Measurements from ENCODE around the gene SULT4A1. TPM values are rescaled to one million over a fixed set of nuclear protein-coding genes. Genes with fewer than 3 reads are reported as not detected.

Gene SULT4A1
- total and polyA plus RNA-seq, 2 of the 4 experiments (the other 2 are of a cell fraction), result 1.1 to 5.2 TPM

- no peak overlapping the region for H2BK5ac ChIP-seq (ENCODE audit: low read depth, low read length, poor library complexity, severe bottlenecking)
- no peak overlapping the region for H4K5ac ChIP-seq (ENCODE audit: low read depth, low read length)
- H3K23ac ChIP-seq (ENCODE audit: low read depth, low read length), result no peak overlapping the region
- H3K4me2 ChIP-seq (ENCODE audit: low read depth, low read length), result no peak overlapping the region
- no peak for ATAC-seq (ENCODE audit: low read depth)
- no TSS peak for BruUV-seq (replicated peaks)
- DNase-seq, result no peak
- POLR2A ChIA-PET (ENCODE audit: unreplicated experiment), result no interaction called here
- H3K4ac ChIP-seq (ENCODE audit: low read depth, low read length), result no peak overlapping the region
- CTCF ChIA-PET, result interaction anchor here (1.1 to 1.5 kb wide), 6 partner anchors 14 to 62 kb away, joined by 3 to 7 read pairs (median 4); no protein-coding TSS in a partner anchor
- H2AK9ac ChIP-seq (replicated peaks; ENCODE audit: low read depth, low read length, poor library complexity), result no peak overlapping the region
- H3K4me3 ChIP-seq (ENCODE audit: insufficient read depth, low read depth, low read length), result no peak overlapping the region
- no peak overlapping the region for H2AK5ac ChIP-seq (ENCODE audit: low read depth, low read length)
- H3K9ac ChIP-seq (ENCODE audit: low read depth, low read length), result no peak overlapping the region
- H3K9me1 ChIP-seq (ENCODE audit: insufficient read depth, low read length), result no peaks in the 10 kb centered on the region
- H3K36me3 ChIP-seq (ENCODE audit: control insufficient read depth, insufficient read depth, low read length), result no peaks in the 10 kb centered on the region
- H3K56ac ChIP-seq (ENCODE audit: extremely low read depth, insufficient read depth, low read length), result no peak overlapping the region
- no peaks in the 10 kb centered on the region; the same call in 1 of the 2 replicates for H3K9me3 ChIP-seq (ENCODE audit: control insufficient read depth, insufficient read depth, low read length)
- H4K8ac ChIP-seq (ENCODE audit: low read depth in 2 of 2, low read length in 2 of 2), result no peak overlapping the region
- no peak overlapping the region for H3K27ac ChIP-seq (ENCODE audit: insufficient read depth, low read length)
- no peak overlapping the region for H2BK20ac ChIP-seq (ENCODE audit: low read depth, low read length)
- H3K27me3 ChIP-seq (ENCODE audit: control insufficient read depth, insufficient read depth, low read length), result peaks cover 6% of the 10 kb centered on the region; the same call in 1 of the 2 replicates
- H3K79me1 ChIP-seq (ENCODE audit: low read depth in 1 of 2, low read length in 2 of 2), result no peaks in the 10 kb centered on the region
- no peak overlapping the region for H4K91ac ChIP-seq (ENCODE audit: insufficient read depth, low read depth, low read length)
- H4K20me1 ChIP-seq (ENCODE audit: insufficient read depth, low read length), result no peaks in the 10 kb centered on the region
- H2BK15ac ChIP-seq (ENCODE audit: low read depth, low read length), result no peak overlapping the region
- H3K4me1 ChIP-seq (ENCODE audit: control insufficient read depth, insufficient read depth, low read length), result no peaks in the 10 kb centered on the region
- WGBS, 2 experiments (ENCODE audit: extremely low coverage in 2 of 2, insufficient read length in 1 of 2), result 91% methylated on average over 10 of the region's 17 CpGs; no CpG with 5 or more reads in 1 of the 2 experiments
- dilution Hi-C loops (cut with HindIII; ENCODE audit: low sequenced_read_pairs, unreplicated experiment), result no loop called here
- H3K18ac ChIP-seq (ENCODE audit: low read depth, low read length), result no peak overlapping the region
- no peak overlapping the region for H2BK120ac ChIP-seq (ENCODE audit: low read depth, low read length)
- intact Hi-C loops (cut with micrococcal nuclease), result loop anchor here (5.0 kb wide), 1 partner anchor 63 kb away; no protein-coding TSS in a partner anchor
- TF ChIP-seq MAZ (IDR thresholded peaks at IDR 0.05; ENCODE audit: borderline replicate concordance, low read depth, low read length) (no peak), BHLHE40 (IDR thresholded peaks at IDR 0.05; ENCODE audit: low read depth, low read length) (no peak), RAD21 (IDR thresholded peaks at IDR 0.05; ENCODE audit: low read length) (no peak), ELK1 (IDR thresholded peaks at IDR 0.05; ENCODE audit: borderline replicate concordance, low read depth, low read length) (no peak), CEBPB (IDR thresholded peaks at IDR 0.05; ENCODE audit: low read depth, low read length) (no peak), NFE2L2 (IDR thresholded peaks at IDR 0.05; ENCODE audit: low read depth, low read length) (no peak), RFX5 (IDR thresholded peaks at IDR 0.05; ENCODE audit: low read depth, low read length) (no peak), CTCF (conservative IDR thresholded peaks at IDR 0.05; ENCODE audit: low read depth, low read length) (no peak)
- in situ Hi-C loops (cut with MboI; ENCODE audit: low sequenced_read_pairs), result no loop called here
- H2AFZ ChIP-seq (replicated peaks; ENCODE audit: low read length, poor library complexity), result no peak overlapping the region
- H3K14ac ChIP-seq (replicated peaks; ENCODE audit: low read depth, low read length), result no peak overlapping the region
Observed at GRCh38 chr22:43883719-43884415, 21.6 kb upstream of the SULT4A1 start.
